ENCODE data around the gene MMEL1. TPM values are rescaled to one million over a fixed set of nuclear protein-coding genes. Genes with fewer than 3 reads are reported as not detected.
A peak's percentile ranks its signal among the peaks of the same experiment; 100 is the strongest.

MMEL1 gene
- polyA plus RNA-seq, 2 of the 4 experiments (the other 2 are of a cell fraction): not detected

- CTCF ChIA-PET: interaction anchor here (0.9 to 2.2 kb wide), 6 partner anchors 14 to 862 kb away, joined by 3 to 10 read pairs (median 5); no protein-coding TSS in a partner anchor
Measured at GRCh38 chr1:2561898-2562895, 70.6 kb downstream of the MMEL1 start.

GRCh38 chr1:2561446-2561845 lies 71.4 kb downstream of the MMEL1 start:
- FAIRE-seq: no peak
- WGBS (ENCODE audit: missing lambda C conversion rate): 36% methylated on average over 9 of the region's 11 CpGs
- Histone ChIP-seq H3K9me3 (no peaks in the 10 kb centered on the region), H3K4me1 (no peaks in the 10 kb centered on the region), H3K4me2 (no peak overlapping the region), H3K27ac (no peak overlapping the region), H3K4me3 (no peak overlapping the region)
- TF ChIP-seq RAD21 (conservative IDR thresholded peaks at IDR 0.05 in 1 of 2, IDR thresholded peaks at IDR 0.05 in 1 of 2) (no peak), MAZ (IDR thresholded peaks at IDR 0.05; ENCODE audit: borderline replicate concordance, low read depth, low read length) (no peak), JUNB (IDR thresholded peaks at IDR 0.05) (no peak), EP300 (IDR thresholded peaks at IDR 0.05) (no peak), HMGXB4 (CRISPR knock-in tag; IDR thresholded peaks at IDR 0.05; ENCODE audit: borderline replicate concordance) (no peak), POLR2AphosphoS2 (conservative IDR thresholded peaks at IDR 0.05; ENCODE audit: low read length) (no peak), MAX (IDR thresholded peaks at IDR 0.05) (no peak), TP53 (CRISPR knock-in tag; IDR thresholded peaks at IDR 0.05) (no peak)
- ChIA-PET CTCF (interaction anchor here (0.9 to 2.2 kb wide), 5 partner anchors 13 to 863 kb away, joined by 3 to 10 read pairs (median 6); no protein-coding TSS in a partner anchor), POLR2A (no interaction called here)
- DNase-seq (ENCODE audit: low read depth in 1 of 2, low spot score in 1 of 2): no peak
- no peak for ATAC-seq

More at GRCh38 chr1:2561898-2562895, 70.6 kb downstream of the MMEL1 start:
- ATAC-seq (peak in 1 of 2 experiments; percentile 68; a peak in 3 of 6 replicates), DNase-seq (ENCODE audit: low read depth in 1 of 2, low spot score in 1 of 2) (no peak), FAIRE-seq (no peak)
- WGBS (ENCODE audit: missing lambda C conversion rate): 80% methylated on average over 8 of the region's 24 CpGs
- no peaks in the 10 kb centered on the region for H3K9me3 ChIP-seq
- POLR2A ChIA-PET: no interaction called here
- H3K4me2 ChIP-seq: no peak overlapping the region
- no peak overlapping the region for H3K4me3 ChIP-seq
- no peaks in the 10 kb centered on the region for H3K4me1 ChIP-seq
- TF ChIP-seq HOXB13 (CRISPR knock-in tag; IDR thresholded peaks at IDR 0.05; ENCODE audit: low read depth) (no peak), CEBPB (IDR thresholded peaks at IDR 0.05) (no peak)
- H3K27ac ChIP-seq: no peak overlapping the region

- FAIRE-seq: no peak
- CTCF ChIA-PET: interaction anchor here (1.6 to 2.2 kb wide), 3 partner anchors 12 to 864 kb away, joined by 6 to 10 read pairs (median 6); no protein-coding TSS in a partner anchor
- 44% methylated on average over 5 of the region's 15 CpGs for WGBS (ENCODE audit: missing lambda C conversion rate)
- H3K27ac ChIP-seq: no peak overlapping the region
- DNase-seq (ENCODE audit: low read depth in 1 of 2, low spot score in 1 of 2): no peak
- no peak overlapping the region for H3K4me3 ChIP-seq
- no peak for ATAC-seq
- H3K4me1 ChIP-seq: peaks cover 6% of the 10 kb centered on the region; the same call in 1 of the 3 replicates
- H3K9me3 ChIP-seq: no peaks in the 10 kb centered on the region
- POLR2A ChIA-PET: no interaction called here
- TF ChIP-seq CEBPB (IDR thresholded peaks at IDR 0.05) (no peak), JUNB (IDR thresholded peaks at IDR 0.05) (no peak), CBX2 (IDR thresholded peaks at IDR 0.05; ENCODE audit: borderline replicate concordance, low read depth) (no peak)
- no peak overlapping the region for H3K4me2 ChIP-seq
Measured at GRCh38 chr1:2560299-2561073, 72.3 kb downstream of the MMEL1 start.

- ChIA-PET CTCF (interaction anchor here (2.2 to 2.6 kb wide), 2 partner anchors 11 to 12 kb away, joined by 10 read pairs; no protein-coding TSS in a partner anchor), POLR2A (no interaction called here)
- whole genome bisulfite sequencing (ENCODE audit: missing lambda C conversion rate): 73% methylated on average over 3 of the region's 35 CpGs
Measured at GRCh38 chr1:2559509-2560298, 73.1 kb downstream of the MMEL1 start.

More at GRCh38 chr1:2559509-2560298, 73.1 kb downstream of the MMEL1 start:
- TF ChIP-seq BCL3 (IDR thresholded peaks at IDR 0.05) (no peak), POLR2AphosphoS2 (conservative IDR thresholded peaks at IDR 0.05; ENCODE audit: low read length) (no peak), JUNB (IDR thresholded peaks at IDR 0.05) (no peak), HMGXB4 (CRISPR knock-in tag; IDR thresholded peaks at IDR 0.05; ENCODE audit: borderline replicate concordance) (no peak), PBX3 (IDR thresholded peaks at IDR 0.05) (no peak), TFCP2L1 (CRISPR knock-in tag; IDR thresholded peaks at IDR 0.05) (no peak), EHF (CRISPR knock-in tag; IDR thresholded peaks at IDR 0.05) (no peak), RFX5 (IDR thresholded peaks at IDR 0.05) (no peak)
- H3K4me2 ChIP-seq: no peak overlapping the region
- peaks cover 6% of the 10 kb centered on the region; the same call in 1 of the 3 replicates for H3K4me1 ChIP-seq
- DNase-seq (ENCODE audit: low read depth in 1 of 2, low spot score in 1 of 2): no peak
- no peak for FAIRE-seq
- no peak for ATAC-seq
- H3K27ac ChIP-seq: no peak overlapping the region
- no peaks in the 10 kb centered on the region for H3K9me3 ChIP-seq
- no peak overlapping the region for H3K4me3 ChIP-seq
